NT2/D1 (cell line): ENCODE results near the gene HS6ST2.

Experiments
- SUZ12 ChIP-seq: IDR thresholded peaks from 2 replicates; pipeline ENCODE4 v1.6.1; 2011; ENCODE audit not compliant: insufficient read length, insufficient read depth; ENCODE audit errors: extremely low read depth
- ZNF274 ChIP-seq: IDR thresholded peaks from 2 replicates; pipeline ENCODE4 v1.6.1; 2011; ENCODE audit warnings: mild to moderate bottlenecking, low read depth, low read length

DNA sequence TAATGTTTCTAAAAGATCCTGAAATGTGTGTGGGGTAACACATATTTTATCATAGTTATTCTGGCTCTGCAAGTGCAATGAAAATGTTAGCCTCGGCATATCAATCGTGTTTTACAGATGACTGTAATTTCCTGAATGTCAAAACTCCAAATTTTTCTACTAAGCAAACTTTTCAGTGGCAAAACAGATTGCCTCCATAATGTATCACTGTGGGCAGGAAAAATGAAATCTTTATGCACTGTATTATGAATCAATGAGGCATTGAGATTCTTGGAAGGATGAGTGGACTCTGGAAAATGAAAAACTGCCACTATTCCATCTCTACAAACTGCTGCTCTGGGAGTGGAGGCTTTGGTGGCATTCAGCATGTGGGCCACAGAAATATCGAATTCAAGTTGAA lies 309.5 kb downstream of the HS6ST2 start:
- no peak for TF ChIP-seq SUZ12
- TF ChIP-seq ZNF274: no peak
